ENCODE data around the gene SH2B2.

The SH2B2 gene

DNA sequence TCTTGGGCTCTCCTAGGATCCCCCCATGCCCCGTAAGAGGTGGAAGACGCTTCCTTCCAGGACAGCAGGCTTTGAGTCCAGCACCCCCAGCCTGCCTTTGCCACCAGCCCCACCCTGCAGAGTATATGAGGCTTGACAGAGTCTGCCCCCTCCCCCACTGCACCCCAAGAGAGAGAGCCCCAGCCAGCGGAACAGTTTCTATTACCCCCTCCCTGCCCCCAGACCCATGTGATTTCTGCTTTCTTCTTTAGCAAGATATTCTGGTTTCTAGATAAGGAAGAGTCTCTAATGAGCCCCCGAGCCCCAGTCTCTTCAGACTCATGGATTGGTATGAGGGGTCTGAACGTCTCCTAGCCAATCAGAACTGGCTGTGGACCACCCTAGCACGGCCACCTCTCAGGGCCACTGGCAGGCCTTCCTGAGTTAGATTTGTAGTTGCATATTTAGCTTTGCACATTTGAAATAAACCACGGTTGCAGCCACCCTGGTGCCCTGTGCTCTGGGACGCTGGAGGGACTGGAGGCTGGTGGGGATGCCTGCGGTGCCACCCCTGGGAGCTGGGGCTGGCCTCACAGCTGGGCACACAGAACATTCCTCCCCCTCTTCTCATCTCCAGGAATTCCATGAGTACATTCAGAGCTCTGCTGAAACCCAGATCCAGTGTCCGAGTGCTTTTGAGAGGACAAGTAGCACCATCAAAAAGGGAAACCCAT, 3.0 kb upstream of the SH2B2 start:
- DNase-seq: no peak
- Histone ChIP-seq H3K4me3 (ENCODE audit: low read depth, low read length) (no peak overlapping the region), H3K27ac (no peak overlapping the region), H3K27me3 (ENCODE audit: insufficient read depth, low read depth, severe bottlenecking) (no peaks in the 10 kb centered on the region), H3K9me3 (ENCODE audit: severe bottlenecking) (no peaks in the 10 kb centered on the region), H3K36me3 (no peaks in the 10 kb centered on the region)
- TF ChIP-seq, protein P1, sequence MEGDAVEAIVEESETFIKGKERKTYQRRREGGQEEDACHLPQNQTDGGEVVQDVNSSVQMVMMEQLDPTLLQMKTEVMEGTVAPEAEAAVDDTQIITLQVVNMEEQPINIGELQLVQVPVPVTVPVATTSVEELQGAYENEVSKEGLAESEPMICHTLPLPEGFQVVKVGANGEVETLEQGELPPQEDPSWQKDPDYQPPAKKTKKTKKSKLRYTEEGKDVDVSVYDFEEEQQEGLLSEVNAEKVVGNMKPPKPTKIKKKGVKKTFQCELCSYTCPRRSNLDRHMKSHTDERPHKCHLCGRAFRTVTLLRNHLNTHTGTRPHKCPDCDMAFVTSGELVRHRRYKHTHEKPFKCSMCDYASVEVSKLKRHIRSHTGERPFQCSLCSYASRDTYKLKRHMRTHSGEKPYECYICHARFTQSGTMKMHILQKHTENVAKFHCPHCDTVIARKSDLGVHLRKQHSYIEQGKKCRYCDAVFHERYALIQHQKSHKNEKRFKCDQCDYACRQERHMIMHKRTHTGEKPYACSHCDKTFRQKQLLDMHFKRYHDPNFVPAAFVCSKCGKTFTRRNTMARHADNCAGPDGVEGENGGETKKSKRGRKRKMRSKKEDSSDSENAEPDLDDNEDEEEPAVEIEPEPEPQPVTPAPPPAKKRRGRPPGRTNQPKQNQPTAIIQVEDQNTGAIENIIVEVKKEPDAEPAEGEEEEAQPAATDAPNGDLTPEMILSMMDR (IDR thresholded peaks at IDR 0.05; ENCODE audit: low read depth, low read length): no peak

DNA sequence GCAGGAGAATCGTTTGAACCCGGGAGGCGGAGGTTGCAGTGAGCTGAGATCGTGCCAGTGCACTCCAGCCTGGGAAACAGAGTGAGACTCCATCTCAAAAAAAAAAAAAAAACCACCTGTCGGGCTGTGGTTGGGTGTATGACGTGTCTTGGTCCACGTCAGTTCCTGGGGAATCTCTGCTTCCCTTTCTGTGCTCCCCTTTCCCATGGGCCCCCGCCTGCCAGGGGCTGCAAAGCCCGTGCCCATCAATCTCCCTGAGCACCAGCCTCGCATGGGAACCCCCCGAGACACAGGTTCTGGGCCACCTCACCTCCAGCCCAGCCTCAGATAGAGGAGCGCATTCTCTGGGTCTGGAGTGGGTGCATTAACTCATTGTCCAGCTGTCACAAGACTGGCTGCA, 2.3 kb upstream of the SH2B2 start:
- Histone ChIP-seq H3K36me3 (no peaks in the 10 kb centered on the region), H3K4me3 (ENCODE audit: low read depth, low read length) (no peak overlapping the region), H3K9me3 (ENCODE audit: severe bottlenecking) (no peaks in the 10 kb centered on the region), H3K27ac (no peak overlapping the region), H3K27me3 (ENCODE audit: insufficient read depth, low read depth, severe bottlenecking) (no peaks in the 10 kb centered on the region)
- TF ChIP-seq, protein P1 (IDR thresholded peaks at IDR 0.05; ENCODE audit: low read depth, low read length): no peak
- DNase-seq: no peak

DNA sequence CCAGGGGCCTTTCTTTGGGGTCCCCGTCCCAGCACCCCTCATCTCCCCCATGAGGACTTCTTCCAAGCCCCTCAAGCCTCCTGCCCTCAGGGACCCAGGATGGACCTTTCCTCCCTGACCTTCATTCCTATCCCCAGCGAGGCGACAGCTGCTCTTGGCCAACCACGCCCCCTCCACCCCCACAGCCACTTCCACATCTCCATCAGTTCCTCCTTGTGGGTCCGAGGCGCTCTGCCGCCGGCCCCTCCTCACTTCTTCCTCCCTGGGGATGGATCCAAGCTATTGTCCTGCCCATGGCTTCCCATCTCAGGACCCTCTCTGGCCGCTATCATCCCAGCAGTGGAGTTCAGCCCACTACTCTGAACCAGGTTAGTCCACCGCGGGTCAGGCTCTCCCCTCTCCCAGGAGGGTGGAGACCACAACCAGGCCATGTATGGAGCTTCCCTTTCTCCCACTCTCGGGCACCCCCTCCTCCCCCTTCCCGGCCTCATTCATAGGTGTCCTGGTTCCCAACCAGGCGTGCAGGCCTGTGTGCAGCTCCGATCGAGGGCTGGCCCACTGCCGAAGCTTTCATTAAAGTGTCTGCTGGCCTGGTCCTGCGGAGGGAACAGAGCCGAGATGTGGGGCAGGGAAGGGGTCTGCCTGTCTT, 1.7 kb upstream of the SH2B2 start:
- no peaks in the 10 kb centered on the region for H3K9me3 ChIP-seq (ENCODE audit: severe bottlenecking)
- TF ChIP-seq, protein P1 (IDR thresholded peaks at IDR 0.05; ENCODE audit: low read depth, low read length): no peak
- no peak overlapping the region for H3K4me3 ChIP-seq (ENCODE audit: low read depth, low read length)
- no peak overlapping the region for H3K27ac ChIP-seq
- no peaks in the 10 kb centered on the region for H3K27me3 ChIP-seq (ENCODE audit: insufficient read depth, low read depth, severe bottlenecking)
- no peaks in the 10 kb centered on the region for H3K36me3 ChIP-seq
- DNase-seq: peak; percentile 55

DNA sequence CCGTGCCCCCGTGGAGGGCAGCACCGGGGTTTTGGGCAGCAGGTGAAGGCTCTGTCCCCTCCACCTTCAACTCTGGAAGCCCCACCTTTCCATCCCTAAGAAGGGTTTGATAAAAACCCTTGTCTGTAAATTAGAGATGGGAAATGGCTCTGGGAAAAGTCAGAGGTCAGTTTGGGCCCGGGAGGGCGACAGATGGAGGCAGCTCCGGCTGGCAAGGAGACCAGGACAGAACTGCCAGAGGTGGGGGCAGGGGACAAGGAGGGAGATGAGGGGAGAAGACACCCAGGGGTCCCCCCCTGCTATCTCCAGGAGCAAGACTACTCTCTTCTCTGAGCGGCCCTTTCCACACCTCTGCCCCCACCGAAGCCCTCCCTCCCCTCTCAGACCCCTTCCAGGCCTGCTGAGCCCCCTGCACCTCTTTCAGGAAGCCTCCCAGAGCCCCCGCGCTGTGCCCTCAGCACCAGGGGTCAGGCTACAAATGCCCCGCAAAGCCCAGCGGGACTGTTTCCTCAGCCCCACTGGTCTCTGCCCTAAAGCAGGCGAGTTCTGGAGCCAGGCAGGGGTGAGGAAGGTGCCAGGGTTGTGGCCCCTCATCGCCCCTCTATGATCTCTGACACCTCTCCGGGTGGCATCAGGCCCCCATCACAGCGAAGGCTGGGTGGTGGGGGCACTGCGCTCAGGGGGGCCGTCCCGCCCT, 980 bp upstream of the SH2B2 start:
- no peak for DNase-seq
- Histone ChIP-seq H3K27ac (peak overlapping the region; percentile 95), H3K4me3 (ENCODE audit: low read depth, low read length) (peak overlapping the region; percentile 68), H3K27me3 (ENCODE audit: insufficient read depth, low read depth, severe bottlenecking) (no peaks in the 10 kb centered on the region), H3K36me3 (no peaks in the 10 kb centered on the region), H3K9me3 (ENCODE audit: severe bottlenecking) (no peaks in the 10 kb centered on the region)
- TF ChIP-seq, protein P1 (IDR thresholded peaks at IDR 0.05; ENCODE audit: low read depth, low read length): no peak

DNA sequence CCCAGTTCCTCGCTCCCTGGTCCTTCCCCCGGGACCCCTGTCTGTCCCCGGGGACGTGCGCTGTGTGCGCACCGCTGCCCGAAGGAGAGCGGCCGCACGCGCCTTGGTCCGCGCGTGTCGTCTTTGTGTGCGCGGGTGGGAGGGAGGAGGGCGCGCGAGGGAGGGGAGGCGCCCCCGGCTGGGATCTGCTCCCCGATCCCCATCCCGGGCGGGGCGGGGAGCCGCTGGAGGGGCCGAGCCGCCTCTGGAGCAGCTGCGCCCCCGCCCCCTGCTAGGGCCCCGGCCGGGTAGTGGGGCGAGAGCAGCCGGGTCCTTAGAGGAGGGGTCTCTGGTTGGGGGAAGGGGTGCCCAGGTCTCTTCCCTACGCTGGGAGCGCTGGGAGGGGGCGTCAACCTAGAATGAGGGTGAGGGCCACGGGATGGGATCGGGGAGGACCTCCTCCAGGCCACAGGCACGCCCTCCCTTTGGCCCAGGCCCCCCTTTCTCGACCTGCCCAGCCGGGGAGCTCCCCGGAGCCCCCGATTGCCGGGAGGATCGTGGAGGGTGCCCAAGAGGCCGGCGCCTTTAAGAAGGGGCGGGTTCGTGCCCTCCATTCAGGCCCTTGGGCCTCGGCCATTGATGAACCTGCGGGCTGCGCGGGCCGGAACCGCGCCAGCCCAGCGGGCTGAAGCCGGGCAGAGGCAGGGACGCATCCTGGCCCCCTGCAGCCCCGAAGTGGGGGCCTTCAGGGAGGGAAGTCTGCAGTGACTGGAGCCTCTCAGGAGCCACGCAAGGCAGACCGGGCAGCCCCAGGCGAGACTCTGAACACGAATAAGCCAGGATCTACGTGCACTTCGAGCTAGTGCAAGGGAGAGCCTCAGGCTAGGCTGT, 678 bp downstream of the SH2B2 start:
- Histone ChIP-seq H3K27ac (peak overlapping the region; percentile 50), H3K9me3 (ENCODE audit: severe bottlenecking) (no peaks in the 10 kb centered on the region), H3K27me3 (ENCODE audit: insufficient read depth, low read depth, severe bottlenecking) (no peaks in the 10 kb centered on the region), H3K4me3 (ENCODE audit: low read depth, low read length) (peak overlapping the region; percentile 82), H3K36me3 (no peaks in the 10 kb centered on the region)
- TF ChIP-seq, protein P1 (IDR thresholded peaks at IDR 0.05; ENCODE audit: low read depth, low read length): no peak
- peak; percentile 39 for DNase-seq

Measured in WERI-Rb-1 (cell line).